Measurements from ENCODE around the gene EPHB1.

DNA sequence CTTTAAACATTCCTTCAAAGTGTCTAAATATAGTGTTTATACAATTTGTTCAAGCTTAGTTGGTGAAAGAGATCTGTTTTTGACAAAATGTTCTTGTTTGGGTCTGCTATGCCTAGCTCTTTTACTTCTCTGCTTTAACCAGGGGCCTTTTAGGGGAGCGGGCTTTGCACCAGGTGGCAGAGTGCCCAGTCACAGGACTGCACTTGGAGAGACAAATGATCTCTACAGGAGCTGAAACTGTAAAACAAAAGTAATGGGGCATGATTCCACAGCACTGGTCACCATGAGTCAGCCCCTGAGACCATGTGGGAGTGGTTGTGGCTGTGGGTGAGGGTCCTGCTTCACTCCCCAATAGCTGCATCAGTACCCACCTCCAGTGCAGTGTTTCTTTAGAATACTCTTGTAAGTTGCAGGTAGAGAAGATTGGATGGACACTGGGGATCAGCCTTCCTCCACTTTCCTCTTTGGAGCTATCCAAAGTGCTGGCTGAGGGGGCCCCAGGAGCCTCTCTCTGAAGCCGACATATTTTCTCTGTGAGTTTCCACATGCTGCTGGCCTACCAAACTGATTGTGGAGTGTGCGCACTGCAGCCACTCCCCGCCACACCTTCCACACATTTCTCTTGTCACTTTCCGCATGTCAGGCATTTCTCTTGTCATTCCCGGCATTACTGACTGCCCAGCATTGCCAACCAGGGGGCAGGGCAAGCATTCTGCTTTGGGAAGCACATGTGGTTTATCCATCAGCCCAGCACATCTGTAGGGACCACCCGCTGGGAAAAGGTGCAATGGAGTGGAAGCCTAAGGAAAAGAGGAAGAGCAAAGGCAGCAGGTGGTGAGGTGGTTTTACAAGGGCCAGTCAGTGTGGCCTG, 110.0 kb downstream of the EPHB1 start:
- TF ChIP-seq TOX (CRISPR knock-in tag; IDR thresholded peaks at IDR 0.05; ENCODE audit: borderline replicate concordance) (no peak), PATZ1 (CRISPR knock-in tag; IDR thresholded peaks at IDR 0.05; ENCODE audit: borderline replicate concordance) (no peak), CREB5 (CRISPR knock-in tag; IDR thresholded peaks at IDR 0.05; ENCODE audit: low read depth) (no peak), OSR1 (CRISPR knock-in tag; IDR thresholded peaks at IDR 0.05) (no peak), RARB (CRISPR knock-in tag; IDR thresholded peaks at IDR 0.05) (no peak), GLIS3 (CRISPR knock-in tag; IDR thresholded peaks at IDR 0.05) (no peak), ISL1 (CRISPR knock-in tag; IDR thresholded peaks at IDR 0.05) (no peak)

Data from SK-N-SH treated with all-trans-retinoic acid at 6 μM for 48 hours (cell line).